ENCODE data around the gene ROR2. TPM values are rescaled to one million over a fixed set of nuclear protein-coding genes. Genes with fewer than 3 reads are reported as not detected.

ROR2 gene
- total and polyA plus RNA-seq, 10 donors, result 0.65 to 15.6 (median 6.0) TPM

DNA sequence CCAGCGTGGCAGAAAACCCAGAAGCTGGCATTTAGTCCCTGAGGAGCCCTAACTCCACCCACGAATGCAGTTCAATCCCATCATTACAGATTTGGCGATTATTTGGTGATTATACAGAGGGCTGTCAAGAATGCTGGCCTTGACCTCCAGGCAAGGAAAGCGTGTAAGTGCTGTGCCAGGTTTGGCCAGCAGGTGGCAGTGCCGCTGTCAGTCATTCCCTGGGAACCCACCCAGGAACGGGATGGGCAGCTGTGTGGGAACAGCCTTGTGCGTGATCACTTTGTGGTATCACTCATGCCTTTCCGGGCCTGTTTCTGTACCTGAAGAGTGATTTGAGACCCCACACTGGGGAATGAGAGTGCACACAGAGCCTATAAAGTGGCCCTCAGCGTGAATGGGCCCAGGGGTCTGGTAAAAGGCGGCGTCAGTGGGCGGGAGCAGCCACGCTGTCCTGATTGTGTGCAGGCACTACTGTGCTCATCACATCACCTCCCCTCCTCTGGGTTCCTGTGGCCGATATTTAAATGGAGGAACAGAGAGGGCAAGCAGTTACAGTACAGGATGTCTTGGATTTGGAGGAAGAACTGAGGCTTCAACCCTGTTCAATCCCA lies 215.6 kb downstream of the ROR2 start:
- TF ChIP-seq, protein P1, sequence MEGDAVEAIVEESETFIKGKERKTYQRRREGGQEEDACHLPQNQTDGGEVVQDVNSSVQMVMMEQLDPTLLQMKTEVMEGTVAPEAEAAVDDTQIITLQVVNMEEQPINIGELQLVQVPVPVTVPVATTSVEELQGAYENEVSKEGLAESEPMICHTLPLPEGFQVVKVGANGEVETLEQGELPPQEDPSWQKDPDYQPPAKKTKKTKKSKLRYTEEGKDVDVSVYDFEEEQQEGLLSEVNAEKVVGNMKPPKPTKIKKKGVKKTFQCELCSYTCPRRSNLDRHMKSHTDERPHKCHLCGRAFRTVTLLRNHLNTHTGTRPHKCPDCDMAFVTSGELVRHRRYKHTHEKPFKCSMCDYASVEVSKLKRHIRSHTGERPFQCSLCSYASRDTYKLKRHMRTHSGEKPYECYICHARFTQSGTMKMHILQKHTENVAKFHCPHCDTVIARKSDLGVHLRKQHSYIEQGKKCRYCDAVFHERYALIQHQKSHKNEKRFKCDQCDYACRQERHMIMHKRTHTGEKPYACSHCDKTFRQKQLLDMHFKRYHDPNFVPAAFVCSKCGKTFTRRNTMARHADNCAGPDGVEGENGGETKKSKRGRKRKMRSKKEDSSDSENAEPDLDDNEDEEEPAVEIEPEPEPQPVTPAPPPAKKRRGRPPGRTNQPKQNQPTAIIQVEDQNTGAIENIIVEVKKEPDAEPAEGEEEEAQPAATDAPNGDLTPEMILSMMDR (IDR thresholded peaks at IDR 0.05 in 8 of 11, conservative IDR thresholded peaks at IDR 0.05 in 3 of 11), result peak; percentile 52 to 95 (median 91)
- no peak for TF ChIP-seq POLR2A (IDR thresholded peaks at IDR 0.05)
- DNase-seq, result peak; percentile 87
- peaks cover 0 to 7% (median 3%) of the 10 kb centered on the region in 6 donors for H3K4me1 ChIP-seq
- no peaks in the 10 kb centered on the region for H3K36me3 ChIP-seq
- intact Hi-C loops (cut with DNase I; ENCODE audit: low total_unique reads), result no loop called here
- H3K27ac ChIP-seq, result no peak overlapping the region
- peaks cover 0 to 20% (median 0%) of the 10 kb centered on the region in 7 donors for H3K27me3 ChIP-seq (replicated peaks in 1 of 7)
- H3K4me3 ChIP-seq, result no peak overlapping the region
- WGBS, 5 donors, result 42 to 56% (median 43%) methylated on average over 12 to 14 of the region's 14 CpGs
- H3K9me3 ChIP-seq, result no peaks in the 10 kb centered on the region

DNA sequence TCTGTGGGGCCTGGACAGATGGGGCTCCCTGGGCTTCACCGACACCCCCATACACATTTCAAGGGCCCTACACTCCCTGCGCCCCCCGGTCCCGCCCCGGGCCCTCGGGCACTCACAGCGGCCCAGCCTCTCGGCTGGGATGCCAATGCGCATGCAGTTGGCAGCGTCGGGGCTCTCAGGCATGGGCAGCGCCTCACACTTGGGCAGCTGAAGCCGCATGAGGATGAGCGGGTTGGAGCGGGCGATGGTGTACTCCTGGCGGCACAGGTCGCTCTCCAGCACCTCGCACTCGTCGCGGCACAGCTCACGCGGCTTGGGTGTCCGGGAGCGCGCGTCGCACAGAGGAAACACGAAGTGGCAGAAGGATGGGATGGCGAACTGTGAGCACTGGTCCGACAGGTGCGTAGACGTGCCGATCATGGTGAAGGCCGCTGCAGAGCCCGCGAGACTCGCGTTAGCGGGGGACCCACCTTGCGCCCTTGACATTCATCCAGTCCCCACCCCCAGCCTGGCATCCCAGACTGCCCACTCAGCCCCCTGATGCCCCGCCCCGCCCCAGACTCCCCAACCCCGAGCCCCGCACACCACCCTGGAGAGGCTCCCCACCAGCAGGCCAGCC lies 216.9 kb downstream of the ROR2 start:
- Histone ChIP-seq H3K27ac (no peak overlapping the region), H3K9me3 (no peaks in the 10 kb centered on the region), H3K4me1 (peaks cover 0 to 7% (median 3%) of the 10 kb centered on the region in 6 donors), H3K36me3 (no peaks in the 10 kb centered on the region), H3K27me3 (replicated peaks in 1 of 7) (peaks cover 0 to 14% (median 0%) of the 10 kb centered on the region in 7 donors), H3K4me3 (no peak overlapping the region)
- peak; percentile 65 for DNase-seq
- intact Hi-C loops (cut with DNase I; ENCODE audit: low total_unique reads), result no loop called here
- WGBS, 5 donors, result 95 to 97% (median 96%) methylated on average over 40 to 46 of the region's 46 CpGs
- TF ChIP-seq POLR2AphosphoS5 (IDR thresholded peaks at IDR 0.05), result no peak
- TF ChIP-seq, protein P1 (IDR thresholded peaks at IDR 0.05 in 8 of 11, conservative IDR thresholded peaks at IDR 0.05 in 3 of 11), result no peak
- no peak for TF ChIP-seq POLR2A (IDR thresholded peaks at IDR 0.05)

DNA sequence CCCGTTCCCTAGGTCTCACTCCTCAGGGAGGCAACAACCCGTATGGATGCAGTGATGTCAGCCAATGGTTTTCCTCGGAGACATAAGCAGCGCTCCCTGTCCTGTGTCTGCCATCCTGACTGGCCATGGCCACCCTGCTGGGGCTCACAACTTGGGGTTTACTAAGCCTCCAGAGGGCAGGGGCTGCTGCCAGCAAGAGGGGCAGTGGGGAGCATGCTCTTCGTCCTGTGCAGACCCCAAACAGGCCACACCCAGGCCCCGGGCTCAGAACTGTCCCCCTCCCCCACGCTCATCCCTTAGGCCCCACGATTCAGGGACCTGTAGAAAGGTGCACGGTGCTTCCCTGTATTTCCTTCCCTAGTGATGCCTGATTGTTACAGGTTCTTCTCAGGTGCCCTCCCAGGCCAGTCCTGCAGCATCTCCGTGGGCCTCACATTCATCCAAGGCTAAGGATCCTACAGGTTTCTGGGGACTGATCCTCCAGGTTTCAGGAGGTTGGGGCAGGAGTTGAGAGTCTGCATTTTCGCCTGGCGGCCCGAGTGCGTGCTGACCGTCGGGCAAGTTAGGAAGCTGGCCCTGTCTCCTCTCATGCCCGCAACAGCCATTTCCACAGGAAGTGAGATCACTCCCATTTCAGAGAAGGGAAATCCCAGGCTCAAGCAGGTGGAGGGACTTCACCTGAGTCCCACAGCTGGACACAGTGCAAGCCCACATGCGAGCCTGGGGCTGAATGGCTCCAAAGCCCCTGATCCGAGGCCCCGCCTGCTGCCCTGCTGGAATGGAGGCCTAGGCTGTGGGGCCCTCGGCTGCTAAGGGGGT lies 217.6 kb downstream of the ROR2 start:
- Histone ChIP-seq H3K4me3 (no peak overlapping the region), H3K36me3 (no peaks in the 10 kb centered on the region), H3K4me1 (peaks cover 0 to 7% (median 3%) of the 10 kb centered on the region in 6 donors), H3K27me3 (replicated peaks in 1 of 7) (peaks cover 0 to 14% (median 0%) of the 10 kb centered on the region in 7 donors), H3K9me3 (no peaks in the 10 kb centered on the region), H3K27ac (no peak overlapping the region)
- peak; percentile 69 for DNase-seq
- intact Hi-C loops (cut with DNase I; ENCODE audit: low total_unique reads), result no loop called here
- TF ChIP-seq POLR2A (IDR thresholded peaks at IDR 0.05) (no peak), POLR2AphosphoS5 (IDR thresholded peaks at IDR 0.05) (no peak)
- TF ChIP-seq, protein P1 (IDR thresholded peaks at IDR 0.05 in 8 of 11, conservative IDR thresholded peaks at IDR 0.05 in 3 of 11), result no peak
- 79 to 93% (median 83%) methylated on average over 15 to 21 of the region's 21 CpGs for whole genome bisulfite sequencing, 5 donors

DNA sequence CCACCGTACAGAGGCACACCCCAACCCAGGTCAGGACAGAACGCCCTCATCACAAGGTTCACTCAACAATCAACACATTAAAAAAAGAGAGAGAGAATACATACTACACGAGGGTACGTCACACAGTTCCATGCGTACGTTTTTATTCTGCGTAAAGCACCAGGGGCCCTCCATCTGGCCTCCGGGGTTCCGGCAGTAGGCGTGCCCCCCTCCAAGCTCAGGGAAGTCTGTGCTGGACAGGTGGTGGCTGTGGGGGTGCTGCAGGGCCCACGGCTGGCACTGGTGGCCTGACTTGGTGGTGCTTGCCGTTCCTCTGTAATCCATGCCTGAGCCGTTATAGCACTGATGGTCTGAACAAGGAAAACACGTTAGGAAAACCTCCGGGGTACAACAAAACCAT lies 219.2 kb downstream of the ROR2 start:
- no peak overlapping the region for H3K27ac ChIP-seq
- H3K9me3 ChIP-seq, result no peaks in the 10 kb centered on the region
- DNase-seq, result peak; percentile 39
- 91 to 95% (median 92%) methylated on average over 15 of the region's 15 CpGs for WGBS, 5 donors
- no peak overlapping the region for H3K4me3 ChIP-seq
- TF ChIP-seq, protein P1 (IDR thresholded peaks at IDR 0.05 in 8 of 11, conservative IDR thresholded peaks at IDR 0.05 in 3 of 11), result no peak
- TF ChIP-seq POLR2AphosphoS5 (IDR thresholded peaks at IDR 0.05), result no peak
- TF ChIP-seq POLR2A (IDR thresholded peaks at IDR 0.05), result no peak
- H3K27me3 ChIP-seq (replicated peaks in 1 of 7), result peaks cover 0 to 6% (median 0%) of the 10 kb centered on the region in 7 donors
- H3K4me1 ChIP-seq, result peaks cover 0 to 7% (median 3%) of the 10 kb centered on the region in 6 donors
- intact Hi-C loops (cut with DNase I; ENCODE audit: low total_unique reads), result no loop called here
- no peaks in the 10 kb centered on the region for H3K36me3 ChIP-seq
